ENCODE results near the gene SUPT16H.
"Not testable (repeated sequence)": the region's sequence is repeated elsewhere in the genome, so short reads cannot be mapped to it uniquely, and the experiment has no call there.

Gene SUPT16H

GRCh38 chr14:21383848-21384493 is at the start of gene SUPT16H:
SUPT16H (minus strand) TSS chr14:21384019; CDS start chr14:21383927, 92 bp downstream.
- peak; percentile 92 for DNase-seq

DNA sequence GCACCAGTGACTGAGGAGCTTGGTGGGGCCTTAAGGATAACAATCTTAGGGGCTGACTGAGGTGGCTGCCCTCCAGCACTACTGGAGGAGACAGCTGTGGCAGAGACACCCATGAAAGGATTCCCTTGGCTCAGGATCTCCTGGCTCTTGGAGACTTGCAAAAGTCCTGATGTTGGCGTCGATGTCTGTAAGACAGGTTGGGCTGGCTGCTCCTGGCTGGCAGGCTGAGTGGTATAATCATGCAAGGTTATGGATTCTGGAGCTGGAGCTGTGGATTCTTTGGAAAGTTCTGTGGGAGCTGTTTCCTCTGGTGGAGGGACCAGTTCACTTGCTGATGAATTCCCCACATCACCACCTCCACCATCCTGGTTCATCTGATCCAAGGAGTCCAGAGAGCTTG is 47.3 kb upstream of the SUPT16H start:
- DNase-seq = no peak

- DNase-seq = no peak
Observed at GRCh38 chr14:21428930-21429329, 45.1 kb upstream of the SUPT16H start.

DNA sequence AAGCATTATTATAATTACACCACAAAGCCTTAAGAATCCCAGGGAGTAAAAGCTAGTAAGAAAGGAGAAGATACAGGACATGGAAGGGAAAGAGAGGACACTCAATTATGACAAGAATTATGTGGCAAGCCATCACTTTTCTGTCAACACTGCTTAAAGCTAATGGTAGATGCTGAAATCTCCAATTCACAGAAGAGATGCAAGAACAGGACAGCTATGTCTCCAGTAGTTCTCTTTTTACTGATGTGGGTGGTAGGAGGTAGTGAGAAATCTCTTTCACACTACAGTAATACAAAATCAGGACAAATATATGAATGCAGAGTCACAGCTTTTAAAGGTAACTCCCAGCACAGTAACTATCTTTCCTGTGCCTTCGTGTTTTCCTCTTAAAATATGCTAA is 42.9 kb upstream of the SUPT16H start:
- no peak for DNase-seq

GRCh38 chr14:21419528-21419927 is 35.7 kb upstream of the SUPT16H start:
- DNase-seq = no peak

GRCh38 chr14:21415329-21415728 is 31.5 kb upstream of the SUPT16H start:
- DNase-seq = no peak

DNA sequence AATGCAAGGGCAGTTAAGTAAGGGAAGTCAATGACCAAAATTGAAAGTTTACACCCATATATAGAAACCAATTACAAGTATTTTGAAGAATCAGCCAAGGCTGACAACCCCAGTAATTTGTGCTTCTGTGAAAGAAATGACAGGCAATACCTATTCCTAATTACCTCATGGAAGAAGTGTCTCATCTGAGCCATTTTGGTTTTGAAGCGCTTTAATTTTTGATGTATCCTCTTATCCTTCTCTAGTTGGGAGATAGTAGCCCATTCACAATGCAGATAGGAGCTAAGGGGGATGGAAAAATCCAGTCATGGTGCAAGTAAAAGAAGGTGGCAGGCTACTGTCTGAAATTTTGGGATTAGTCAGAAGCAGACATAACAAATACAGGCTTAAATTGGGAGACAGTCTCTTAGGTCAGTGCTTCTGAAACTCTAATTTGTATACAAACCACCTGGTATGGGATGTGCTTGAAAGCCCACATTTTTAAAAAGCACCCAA is 30.4 kb upstream of the SUPT16H start:
- DNase-seq = no peak

GRCh38 chr14:21408147-21408546 is 24.3 kb upstream of the SUPT16H start:
- no peak for DNase-seq

DNA sequence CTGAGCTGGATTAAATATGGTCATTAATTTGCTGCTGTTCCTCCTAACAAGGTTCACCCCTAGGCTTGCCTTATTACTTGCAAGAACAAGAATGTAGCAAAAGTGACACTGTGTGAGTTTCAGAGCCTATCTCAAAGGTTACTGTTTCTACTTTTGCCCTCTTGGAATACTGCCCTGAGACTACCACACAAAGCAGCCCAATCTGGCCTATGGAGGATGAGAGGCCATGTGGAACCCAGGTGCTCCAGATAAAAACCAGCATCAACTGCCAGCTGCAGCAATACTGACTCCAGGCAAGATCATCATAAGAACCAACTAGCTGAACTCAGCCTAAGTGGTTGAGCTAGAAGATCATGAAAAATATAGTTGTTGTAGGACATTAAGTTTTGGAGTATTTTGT is 22.4 kb upstream of the SUPT16H start:
- DNase-seq = no peak

- no peak for DNase-seq
Observed at GRCh38 chr14:21405097-21405496, 21.3 kb upstream of the SUPT16H start.

- no peak for DNase-seq
Observed at GRCh38 chr14:21399311-21399870, 15.6 kb upstream of the SUPT16H start.

DNA sequence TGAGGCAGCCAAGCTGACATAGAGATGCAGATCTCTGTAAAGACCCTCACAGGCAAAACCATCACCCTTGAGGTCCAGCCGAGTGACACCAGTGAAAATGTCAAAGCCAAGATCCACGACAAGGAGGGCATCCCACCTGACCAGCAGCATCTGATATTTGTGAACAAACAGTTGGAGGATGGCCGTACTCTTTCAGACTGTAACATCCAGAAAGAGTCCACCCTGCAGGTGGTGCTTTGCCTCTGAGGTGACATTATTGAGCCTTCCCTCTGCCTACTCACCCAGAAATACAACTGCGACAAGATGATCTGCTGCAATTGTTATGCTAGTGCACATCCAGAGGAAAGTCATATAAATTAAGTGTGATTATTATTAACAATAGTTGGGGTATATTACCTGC is 15.1 kb upstream of the SUPT16H start:
- no peak for DNase-seq

DNA sequence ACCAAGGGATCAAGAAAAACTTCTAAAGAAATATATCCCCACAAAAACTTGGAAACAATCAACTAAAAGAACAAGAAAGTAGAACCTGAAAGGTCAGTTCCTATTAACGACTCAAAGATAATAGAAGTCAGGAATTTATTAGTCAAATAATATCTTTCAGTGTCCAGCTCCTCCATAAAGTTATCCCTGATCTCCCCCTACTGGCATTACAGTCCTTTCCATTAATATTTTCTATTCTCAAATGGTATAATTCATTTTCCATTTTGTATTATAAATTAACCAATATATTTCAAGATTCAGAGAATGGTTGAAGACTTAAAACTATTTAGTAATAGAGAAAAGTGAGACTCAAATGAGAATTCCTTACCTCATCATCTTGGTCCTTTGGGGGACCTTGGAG is 11.6 kb upstream of the SUPT16H start:
- no peak for DNase-seq

- DNase-seq = no peak
Observed at GRCh38 chr14:21385188-21385904, 1.5 kb upstream of the SUPT16H start.

- DNase-seq = no peak
Observed at GRCh38 chr14:21384494-21384851, 654 bp upstream of the SUPT16H start.

DNA sequence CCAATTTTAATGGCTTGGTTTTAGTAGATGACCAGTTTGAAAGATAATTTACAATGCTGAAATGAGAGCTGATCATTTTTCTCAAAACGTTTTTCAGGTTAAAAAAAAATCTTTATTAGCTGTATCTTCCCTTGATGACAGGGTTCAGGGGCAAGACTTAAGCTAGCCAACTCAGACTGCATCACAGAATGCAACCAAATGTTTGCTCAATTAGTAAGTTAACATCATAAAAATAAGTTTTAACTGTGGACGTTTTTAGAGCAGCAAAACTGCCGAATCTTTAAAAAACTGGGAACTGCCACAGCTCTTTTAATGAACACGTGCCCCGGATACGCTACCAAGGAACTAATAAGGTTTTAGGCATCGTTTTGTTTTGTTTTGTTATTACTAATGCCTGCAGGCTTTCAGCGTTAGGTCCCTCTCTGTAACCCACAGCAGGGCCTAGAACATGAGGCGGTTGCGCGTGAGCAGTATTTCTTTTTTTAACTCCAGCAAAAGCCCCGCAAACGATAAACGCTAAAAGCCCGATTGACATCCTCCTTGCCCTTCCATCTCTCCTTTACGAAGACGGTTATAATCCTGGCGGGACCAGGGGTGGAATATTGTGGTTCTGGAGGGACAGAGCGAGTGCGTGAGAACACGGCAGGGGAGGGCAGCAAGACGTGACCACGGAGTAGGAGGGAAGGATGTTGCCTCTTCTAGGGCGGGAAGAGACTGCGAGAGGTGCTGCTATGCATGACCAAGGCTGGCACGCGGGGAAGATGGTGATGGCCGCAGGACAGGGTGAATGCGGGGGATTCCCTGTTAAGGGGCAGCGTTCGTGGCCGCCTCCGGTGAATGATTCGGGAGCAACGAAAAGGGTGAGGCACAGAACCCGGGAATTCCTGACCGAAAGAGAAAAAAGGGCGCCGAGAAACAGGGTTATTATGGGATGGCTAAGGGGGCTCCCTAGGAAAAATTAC is 652 bp downstream of the SUPT16H start:
- peak; percentile 41 for DNase-seq

DNA sequence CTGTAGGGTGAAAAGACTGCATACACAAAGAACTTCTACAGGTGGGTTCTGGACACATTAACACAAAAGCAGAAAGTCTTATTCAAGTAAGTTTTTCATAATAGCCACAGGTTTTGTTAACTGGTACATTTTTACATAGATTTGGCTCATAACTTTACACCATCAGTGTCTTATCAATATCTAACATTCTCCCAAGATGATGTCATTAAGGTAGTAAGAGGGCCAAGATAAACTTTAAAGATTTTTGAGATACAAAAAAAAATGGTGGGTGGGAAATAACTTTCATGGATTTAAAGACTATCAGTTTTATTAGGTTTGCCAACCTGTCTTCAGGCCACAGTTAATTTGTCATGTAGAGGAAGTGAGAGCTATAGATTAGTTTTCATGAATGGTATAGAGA is 1.7 kb downstream of the SUPT16H start:
- no peak for DNase-seq

DNA sequence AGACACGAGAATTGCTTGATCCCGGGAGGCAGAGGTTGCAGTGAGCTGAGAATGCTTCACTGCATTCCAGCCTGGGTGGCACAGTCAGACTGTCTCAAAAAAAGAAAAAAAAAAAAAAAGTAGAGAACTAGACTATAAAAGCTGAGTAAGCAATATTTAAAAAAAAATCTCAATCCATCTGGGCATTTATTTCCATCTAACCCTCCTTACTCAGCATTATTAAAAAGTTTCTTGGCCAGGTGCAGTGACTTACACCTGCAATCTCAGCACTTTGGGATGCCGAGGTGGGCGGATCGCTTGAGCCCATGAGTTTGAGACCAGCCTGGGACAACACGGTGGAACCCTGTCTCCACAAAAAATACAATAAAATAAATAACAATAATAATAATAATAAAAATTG is 4.5 kb downstream of the SUPT16H start:
- DNase-seq = no peak

DNA sequence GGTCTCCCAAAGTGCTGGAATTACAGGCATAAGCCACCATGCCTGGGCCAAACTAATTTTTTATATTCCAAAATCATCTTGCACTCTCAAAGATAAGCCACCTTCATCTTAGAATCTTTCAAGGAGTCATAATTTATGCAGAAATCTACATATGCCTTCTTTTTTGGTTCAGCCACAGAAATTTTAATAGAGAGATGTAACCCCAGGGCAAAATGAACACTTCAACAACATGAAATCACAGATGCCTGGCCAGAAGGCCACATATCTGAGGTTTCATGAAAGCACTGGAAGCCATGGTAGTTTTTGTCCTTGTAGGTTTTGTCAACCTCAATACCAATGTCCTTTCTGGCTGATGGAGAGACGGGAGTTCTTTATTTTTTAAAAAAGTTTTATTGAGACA is 9.8 kb downstream of the SUPT16H start:
- DNase-seq = no peak

DNA sequence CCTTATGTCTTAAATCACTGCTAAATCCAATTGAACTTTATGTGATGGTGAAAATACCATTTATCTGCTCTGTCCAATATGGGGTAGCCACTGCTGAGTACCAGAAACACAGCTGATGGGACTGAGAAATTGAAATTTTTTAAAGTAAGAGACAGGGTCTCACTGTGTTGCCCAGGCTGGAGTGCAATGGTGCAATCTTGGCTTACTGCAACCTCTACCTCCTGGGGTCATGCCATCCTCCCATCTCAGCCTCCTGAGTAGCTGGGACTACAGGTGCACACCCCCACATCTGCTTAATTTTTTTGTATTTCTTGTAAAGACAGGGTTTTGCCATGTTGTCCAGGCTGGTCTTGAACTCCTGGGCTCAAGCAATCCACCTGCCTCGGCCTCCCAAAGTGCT is 11.0 kb downstream of the SUPT16H start:
- not testable (repeated sequence) for DNase-seq

GRCh38 chr14:21369949-21370679 is 13.7 kb downstream of the SUPT16H start:
- DNase-seq = no peak

- no peak for DNase-seq
Observed at GRCh38 chr14:21367582-21368144, 16.2 kb downstream of the SUPT16H start.
